Calu3 (cell line): ENCODE results near the gene RPS27L. TPM values are rescaled to one million over a fixed set of nuclear protein-coding genes. Genes with fewer than 3 reads are reported as not detected.

Experiments
- BruUV-seq: library from RNA; stranded (reverse); fragments of 400-500 nt; replicated peaks from 2 replicates; lab custom pipeline; 2021; lab: Mats Ljungman, UMichigan
- CTCF ChIA-PET: fragments of 300-600 bp; sonication (Branson Sonifier 250); formaldehyde crosslinking; loops from one replicate; lab custom pipeline; 2022; ENCODE audit warnings: antibody characterized with exemption; lab: Charles Lee
- DNase-seq: peaks from one replicate; pipeline ENCODE4 v3.0.0; 2022
- H3K27ac Mint-ChIP-seq: one replicate; pipeline ENCODE4 v1.8.0; 2022; ENCODE audit warnings: mixed read lengths; ENCODE audit not compliant: unreplicated experiment
- H3K27me3 Mint-ChIP-seq: one replicate; pipeline ENCODE4 v1.8.0; 2022; ENCODE audit warnings: mixed read lengths; ENCODE audit not compliant: unreplicated experiment
- H3K36me3 Mint-ChIP-seq: one replicate; pipeline ENCODE4 v1.8.0; 2022; ENCODE audit warnings: mild to moderate bottlenecking, moderate library complexity, mixed read lengths; ENCODE audit not compliant: insufficient read depth, unreplicated experiment
- H3K4me1 Mint-ChIP-seq: one replicate; pipeline ENCODE4 v1.8.0; 2022; ENCODE audit warnings: mild to moderate bottlenecking, low read depth, mixed read lengths; ENCODE audit not compliant: unreplicated experiment
- H3K4me3 Mint-ChIP-seq: one replicate; pipeline ENCODE4 v1.8.0; 2022; ENCODE audit warnings: mild to moderate bottlenecking, low read depth, moderate library complexity, mixed read lengths; ENCODE audit not compliant: unreplicated experiment
- H3K9me3 Mint-ChIP-seq: one replicate; pipeline ENCODE4 v1.8.0; 2022; ENCODE audit warnings: low read depth, mixed read lengths; ENCODE audit not compliant: unreplicated experiment
- CTCF ChIP-seq: fragments of 200-600 bp; IDR thresholded peaks from one replicate; pipeline ENCODE4 v1.8.0; 2022; ENCODE audit warnings: antibody characterized with exemption; ENCODE audit not compliant: unreplicated experiment
- intact Hi-C: fragments of 100-400 bp; cut with micrococcal nuclease; formaldehyde crosslinking; loops from one replicate; pipeline ENCODE4 v1.10.0; 2022; ENCODE audit not compliant: unreplicated experiment
- total RNA-seq: library from RNA; stranded (reverse); gene quantifications from 2 replicates; pipeline ENCODE4 v1.2.3, GENCODE V29; 2022

RPS27L gene
- total RNA-seq, 1 experiment from 2014 or later, result 64.4 TPM

GRCh38 chr15:63157891-63158431 lies 684 bp upstream of the RPS27L start:
- BruUV-seq, result TSS peak; percentile 77
- CTCF ChIA-PET, result interaction anchor here (1.0 kb wide), 1 partner anchor 8 kb away, joined by 4 read pairs; no protein-coding TSS in a partner anchor
- no peaks in the 10 kb centered on the region for H3K9me3 Mint-ChIP-seq
- peak overlapping the region; percentile 95 for H3K27ac Mint-ChIP-seq
- intact Hi-C loops, result loop anchor here (5.0 to 10.0 kb wide), 3 partner anchors 36 to 106 kb away; partner anchors contain the start of gene LACTB
- H3K4me3 Mint-ChIP-seq, result peak overlapping the region; percentile 99
- peak; percentile 54 for DNase-seq
- H3K27me3 Mint-ChIP-seq, result no peaks in the 10 kb centered on the region
- no peaks in the 10 kb centered on the region for H3K4me1 Mint-ChIP-seq
- no peak for TF ChIP-seq CTCF
- H3K36me3 Mint-ChIP-seq, result peaks cover 24% of the 10 kb centered on the region

GRCh38 chr15:63156755-63157117 lies 541 bp downstream of the RPS27L start:
- CTCF ChIA-PET, result interaction anchor here (0.8 to 1.1 kb wide), 3 partner anchors 9 to 374 kb away, joined by 3 to 7 read pairs (median 4); no protein-coding TSS in a partner anchor

GRCh38 chr15:63156086-63156710 lies 1.1 kb downstream of the RPS27L start:
- TF ChIP-seq CTCF, result no peak
- intact Hi-C loops, result loop anchor here (5.0 to 10.0 kb wide), 3 partner anchors 34 to 104 kb away; partner anchors contain the start of gene LACTB
- H3K4me1 Mint-ChIP-seq, result no peaks in the 10 kb centered on the region
- no peaks in the 10 kb centered on the region for H3K27me3 Mint-ChIP-seq
- no TSS peak for BruUV-seq
- DNase-seq, result no peak
- peak overlapping the region; percentile 95 for H3K27ac Mint-ChIP-seq
- CTCF ChIA-PET, result no interaction called here
- H3K9me3 Mint-ChIP-seq, result no peaks in the 10 kb centered on the region
- peaks cover 24% of the 10 kb centered on the region for H3K36me3 Mint-ChIP-seq
- peak overlapping the region; percentile 99 for H3K4me3 Mint-ChIP-seq

More at GRCh38 chr15:63156755-63157117, 541 bp downstream of the RPS27L start:
- Mint-ChIP-seq H3K36me3 (peaks cover 24% of the 10 kb centered on the region), H3K27ac (peak overlapping the region; percentile 95), H3K9me3 (no peaks in the 10 kb centered on the region), H3K4me1 (no peaks in the 10 kb centered on the region), H3K27me3 (no peaks in the 10 kb centered on the region), H3K4me3 (peak overlapping the region; percentile 99)
- intact Hi-C loops, result loop anchor here (5.0 to 10.0 kb wide), 3 partner anchors 34 to 104 kb away; partner anchors contain the start of gene LACTB
- TF ChIP-seq CTCF, result no peak
- TSS peak; percentile 72 for BruUV-seq
- DNase-seq, result no peak

GRCh38 chr15:63155486-63155885 lies 1.8 kb downstream of the RPS27L start:
- no peak for DNase-seq
- H3K36me3 Mint-ChIP-seq, result peaks cover 24% of the 10 kb centered on the region
- no peaks in the 10 kb centered on the region for H3K9me3 Mint-ChIP-seq
- H3K27ac Mint-ChIP-seq, result no peak overlapping the region
- CTCF ChIA-PET, result no interaction called here
- H3K4me3 Mint-ChIP-seq, result peak overlapping the region; percentile 99
- H3K27me3 Mint-ChIP-seq, result no peaks in the 10 kb centered on the region
- no TSS peak for BruUV-seq
- intact Hi-C loops, result loop anchor here (5.0 to 10.0 kb wide), 3 partner anchors 33 to 103 kb away; partner anchors contain the start of gene LACTB
- no peaks in the 10 kb centered on the region for H3K4me1 Mint-ChIP-seq
- no peak for TF ChIP-seq CTCF
